ENCODE results near the gene C1QTNF5.

C1QTNF5 gene

GRCh38 chr11:119322921-119323531 lies 17.7 kb downstream of the C1QTNF5 start:
- Mint-ChIP-seq H3K36me3 (ENCODE audit: low read depth) (no peaks in the 10 kb centered on the region), H3K4me3 (no peak overlapping the region), H3K4me1 (ENCODE audit: low read depth) (peaks cover 26% of the 10 kb centered on the region), H3K9me3 (no peaks in the 10 kb centered on the region), H3K27me3 (peaks cover 18% of the 10 kb centered on the region), H3K27ac (no peak overlapping the region)
- no peak for DNase-seq

DNA sequence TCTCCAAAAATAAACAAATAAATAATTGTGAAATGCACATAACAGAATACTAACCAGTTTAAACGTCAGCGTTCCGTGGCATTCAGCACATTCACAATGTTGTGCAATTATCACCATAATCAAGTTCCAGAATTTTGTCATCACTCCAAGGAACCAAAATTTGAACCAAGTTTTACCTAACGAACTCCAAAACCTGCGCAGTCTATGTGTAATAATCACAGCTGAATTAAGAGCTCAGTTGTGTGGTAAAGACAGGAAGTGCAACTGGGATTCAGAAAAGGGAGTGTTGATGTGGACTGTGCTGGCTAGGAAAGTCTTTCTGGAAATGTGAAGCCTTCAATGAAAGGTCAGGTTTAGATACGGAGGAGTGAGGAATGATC lies 18.3 kb downstream of the C1QTNF5 start:
- Mint-ChIP-seq H3K4me3 (no peak overlapping the region), H3K4me1 (ENCODE audit: low read depth) (peaks cover 26% of the 10 kb centered on the region), H3K27me3 (peaks cover 25% of the 10 kb centered on the region), H3K9me3 (no peaks in the 10 kb centered on the region), H3K36me3 (ENCODE audit: low read depth) (no peaks in the 10 kb centered on the region), H3K27ac (no peak overlapping the region)
- no peak for DNase-seq

- peak overlapping the region; percentile 85 for H3K27ac Mint-ChIP-seq
- H3K9me3 Mint-ChIP-seq = no peaks in the 10 kb centered on the region
- peak; percentile 77 for DNase-seq
- peaks cover 29% of the 10 kb centered on the region for H3K27me3 Mint-ChIP-seq
- peak overlapping the region; percentile 77 for H3K4me3 Mint-ChIP-seq
- peaks cover 29% of the 10 kb centered on the region for H3K4me1 Mint-ChIP-seq (ENCODE audit: low read depth)
- H3K36me3 Mint-ChIP-seq (ENCODE audit: low read depth) = no peaks in the 10 kb centered on the region
Observed at GRCh38 chr11:119320776-119321524, 19.7 kb downstream of the C1QTNF5 start.

- Mint-ChIP-seq H3K9me3 (no peaks in the 10 kb centered on the region), H3K36me3 (ENCODE audit: low read depth) (no peaks in the 10 kb centered on the region), H3K27me3 (peaks cover 34% of the 10 kb centered on the region), H3K4me3 (peak overlapping the region; percentile 18), H3K4me1 (ENCODE audit: low read depth) (peaks cover 35% of the 10 kb centered on the region), H3K27ac (no peak overlapping the region)
- DNase-seq = no peak
Observed at GRCh38 chr11:119320240-119320775, 20.4 kb downstream of the C1QTNF5 start.

DNA sequence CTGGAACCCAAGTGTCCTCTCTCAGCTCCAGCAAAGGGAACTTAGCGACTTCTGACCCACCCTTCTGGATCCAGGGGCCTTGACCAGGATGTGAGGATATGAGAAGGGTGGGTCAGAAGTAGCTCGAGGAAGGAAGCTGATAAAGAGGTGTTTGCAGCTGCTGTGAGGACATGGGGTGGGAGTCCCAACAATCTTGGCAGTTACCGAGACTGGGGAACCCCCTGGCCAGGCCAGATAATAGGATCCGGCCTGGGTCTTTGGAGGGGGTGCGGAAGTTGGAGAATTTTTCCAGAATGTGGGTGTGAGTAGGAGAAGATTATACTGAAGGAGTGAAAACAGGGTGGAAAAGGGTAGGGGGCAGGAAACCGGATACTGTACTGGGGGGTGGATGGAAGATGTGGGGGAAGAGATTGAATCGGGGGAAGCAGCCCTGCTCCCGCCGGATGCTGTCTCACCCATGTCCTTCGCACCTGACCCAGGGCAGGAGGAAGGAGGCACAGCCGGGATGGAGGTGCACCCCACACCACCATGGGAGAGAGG lies 20.9 kb downstream of the C1QTNF5 start:
- Mint-ChIP-seq H3K36me3 (ENCODE audit: low read depth) (no peaks in the 10 kb centered on the region), H3K4me1 (ENCODE audit: low read depth) (peaks cover 40% of the 10 kb centered on the region), H3K27ac (no peak overlapping the region), H3K9me3 (no peaks in the 10 kb centered on the region), H3K27me3 (peaks cover 36% of the 10 kb centered on the region), H3K4me3 (peak overlapping the region; percentile 18)
- DNase-seq = no peak

DNA sequence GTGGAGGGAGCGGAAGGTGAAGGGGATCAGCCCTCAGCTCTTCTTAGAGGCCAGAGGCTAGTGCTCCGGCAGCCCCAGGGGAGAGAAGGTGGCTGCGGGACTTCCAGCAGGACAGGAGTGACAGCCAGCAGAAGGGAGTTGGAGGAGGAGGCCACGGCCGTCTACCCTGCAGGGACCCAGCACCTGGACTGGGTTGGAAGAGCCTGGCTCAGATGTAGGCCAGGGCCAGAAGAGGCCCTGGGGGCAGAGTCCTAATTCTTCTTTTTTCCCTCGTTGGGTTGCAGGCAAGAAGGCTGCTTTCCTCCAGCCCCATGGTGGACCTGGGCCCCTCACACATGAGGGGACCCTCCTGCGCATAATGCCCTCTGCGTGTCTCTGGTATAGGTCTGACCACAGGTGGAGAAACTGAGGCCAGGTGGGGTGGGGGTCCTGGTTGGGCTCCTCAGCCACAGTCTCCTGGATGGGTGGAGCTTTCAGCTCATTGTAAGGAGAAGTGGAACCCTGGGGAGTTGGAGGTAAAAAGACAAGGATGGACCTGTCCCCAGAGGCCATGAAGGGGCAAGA lies 21.5 kb downstream of the C1QTNF5 start:
- Mint-ChIP-seq H3K36me3 (ENCODE audit: low read depth) (no peaks in the 10 kb centered on the region), H3K4me3 (peak overlapping the region; percentile 6), H3K4me1 (ENCODE audit: low read depth) (peaks cover 42% of the 10 kb centered on the region), H3K27ac (peak overlapping the region; percentile 42), H3K27me3 (peaks cover 36% of the 10 kb centered on the region), H3K9me3 (no peaks in the 10 kb centered on the region)
- DNase-seq = no peak

- peaks cover 39% of the 10 kb centered on the region for H3K4me1 Mint-ChIP-seq (ENCODE audit: low read depth)
- DNase-seq = no peak
- peak overlapping the region; percentile 6 for H3K4me3 Mint-ChIP-seq
- H3K36me3 Mint-ChIP-seq (ENCODE audit: low read depth) = no peaks in the 10 kb centered on the region
- peak overlapping the region; percentile 42 for H3K27ac Mint-ChIP-seq
- peaks cover 36% of the 10 kb centered on the region for H3K27me3 Mint-ChIP-seq
- no peaks in the 10 kb centered on the region for H3K9me3 Mint-ChIP-seq
Observed at GRCh38 chr11:119318240-119319135, 22.2 kb downstream of the C1QTNF5 start.

GRCh38 chr11:119317592-119318239 lies 23.0 kb downstream of the C1QTNF5 start:
- Mint-ChIP-seq H3K9me3 (no peaks in the 10 kb centered on the region), H3K36me3 (ENCODE audit: low read depth) (no peaks in the 10 kb centered on the region), H3K4me3 (no peak overlapping the region), H3K27ac (no peak overlapping the region), H3K4me1 (ENCODE audit: low read depth) (peaks cover 38% of the 10 kb centered on the region), H3K27me3 (peaks cover 36% of the 10 kb centered on the region)
- no peak for DNase-seq

DNA sequence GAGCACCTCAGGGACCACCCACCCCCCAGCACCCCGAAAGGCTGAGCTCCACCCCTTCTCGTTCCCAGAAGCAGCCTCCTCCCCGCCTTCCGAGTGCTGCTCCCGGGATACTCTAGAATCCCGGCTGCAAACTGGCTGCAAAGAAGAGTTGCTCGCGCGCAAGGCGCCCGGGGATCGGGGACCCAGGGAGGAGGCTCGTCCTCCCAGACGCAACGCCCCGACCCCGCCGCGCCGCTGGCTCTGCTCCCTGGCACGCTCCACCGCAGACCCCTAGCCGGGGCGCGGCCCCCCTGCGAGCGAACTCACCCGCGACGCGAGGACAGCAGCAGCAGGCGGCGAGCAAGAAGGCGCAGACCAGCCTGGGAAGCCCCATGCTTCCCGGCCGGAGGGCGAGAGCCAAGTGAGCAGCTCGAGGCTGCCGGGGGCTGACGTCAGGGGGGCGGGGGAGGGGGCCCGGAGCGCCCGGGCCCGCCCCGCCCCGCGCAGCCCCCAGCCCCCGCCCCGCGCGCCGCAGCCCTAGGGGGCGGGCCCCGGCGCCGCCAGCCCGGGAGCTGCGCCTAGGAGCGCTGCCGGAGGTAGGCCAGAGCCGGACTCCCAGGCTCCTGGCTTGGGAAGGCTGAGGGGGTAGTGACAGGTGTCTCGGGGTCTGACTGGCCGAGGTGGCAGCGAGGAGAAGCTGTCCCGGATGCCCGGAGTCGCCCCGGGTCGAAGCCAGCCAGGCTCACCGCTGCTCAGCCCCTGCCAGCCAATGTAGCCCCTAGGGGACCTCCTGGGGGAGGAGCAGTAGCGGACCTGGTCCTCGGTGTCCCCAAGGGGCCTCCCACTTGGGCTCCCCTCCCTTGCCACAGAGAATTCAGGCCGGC lies 23.7 kb downstream of the C1QTNF5 start, which contains the start of gene MCAM:
Gene MCAM (minus strand): TSS at position 402 of the 863 bp plus-strand sequence. CDS start 29 bp downstream, at position 373.
- no peaks in the 10 kb centered on the region for H3K9me3 Mint-ChIP-seq
- H3K4me3 Mint-ChIP-seq = peak within 1 kb of the TSS; percentile 75
- peaks cover 36% of the 10 kb centered on the region for H3K27me3 Mint-ChIP-seq
- no peaks in the 10 kb centered on the region for H3K36me3 Mint-ChIP-seq (ENCODE audit: low read depth)
- H3K27ac Mint-ChIP-seq = no peak within 1 kb of the TSS
- H3K4me1 Mint-ChIP-seq (ENCODE audit: low read depth) = peaks cover 34% of the 10 kb centered on the region
- no peak for DNase-seq

- Mint-ChIP-seq H3K9me3 (no peaks in the 10 kb centered on the region), H3K36me3 (ENCODE audit: low read depth) (no peaks in the 10 kb centered on the region), H3K4me3 (peak overlapping the region; percentile 75), H3K27me3 (peaks cover 36% of the 10 kb centered on the region), H3K4me1 (ENCODE audit: low read depth) (peaks cover 28% of the 10 kb centered on the region), H3K27ac (no peak overlapping the region)
- no peak for DNase-seq
Observed at GRCh38 chr11:119316016-119316728, 24.5 kb downstream of the C1QTNF5 start.

- H3K36me3 Mint-ChIP-seq (ENCODE audit: low read depth) = no peaks in the 10 kb centered on the region
- peak overlapping the region; percentile 75 for H3K4me3 Mint-ChIP-seq
- DNase-seq = peak; percentile 68
- H3K27ac Mint-ChIP-seq = peak overlapping the region; percentile 14
- peaks cover 36% of the 10 kb centered on the region for H3K27me3 Mint-ChIP-seq
- H3K4me1 Mint-ChIP-seq (ENCODE audit: low read depth) = peaks cover 26% of the 10 kb centered on the region
- H3K9me3 Mint-ChIP-seq = no peaks in the 10 kb centered on the region
Observed at GRCh38 chr11:119315131-119316015, 25.3 kb downstream of the C1QTNF5 start.

GRCh38 chr11:119314726-119315125 lies 26.0 kb downstream of the C1QTNF5 start:
- Mint-ChIP-seq H3K27me3 (peaks cover 33% of the 10 kb centered on the region), H3K4me1 (ENCODE audit: low read depth) (peaks cover 23% of the 10 kb centered on the region)

More at GRCh38 chr11:119314726-119315125, 26.0 kb downstream of the C1QTNF5 start:
- Mint-ChIP-seq H3K36me3 (ENCODE audit: low read depth) (no peaks in the 10 kb centered on the region), H3K4me3 (peak overlapping the region; percentile 75), H3K27ac (no peak overlapping the region), H3K9me3 (no peaks in the 10 kb centered on the region)
- DNase-seq = no peak

All from activated T-cell treated with anti-CD3 and anti-CD28 coated beads, Interleukin-2, amount 50 U/mL, for 24 hours (primary cell).